Activated naive CD4-positive, alpha-beta T cell treated with anti-CD3 and anti-CD28 coated beads, Interleukin-2, amount 50 U/mL, for 16 hours (primary cell): Measurements from ENCODE around the gene PDPK1.
"Not testable (repeated sequence)": the region's sequence is repeated elsewhere in the genome, so short reads cannot be mapped to it uniquely, and the experiment has no call there.

ENCODE experiments used
- DNase-seq: peaks from one replicate; pipeline ENCODE4 v3.0.0-alpha.2; 2020

Gene PDPK1

DNA sequence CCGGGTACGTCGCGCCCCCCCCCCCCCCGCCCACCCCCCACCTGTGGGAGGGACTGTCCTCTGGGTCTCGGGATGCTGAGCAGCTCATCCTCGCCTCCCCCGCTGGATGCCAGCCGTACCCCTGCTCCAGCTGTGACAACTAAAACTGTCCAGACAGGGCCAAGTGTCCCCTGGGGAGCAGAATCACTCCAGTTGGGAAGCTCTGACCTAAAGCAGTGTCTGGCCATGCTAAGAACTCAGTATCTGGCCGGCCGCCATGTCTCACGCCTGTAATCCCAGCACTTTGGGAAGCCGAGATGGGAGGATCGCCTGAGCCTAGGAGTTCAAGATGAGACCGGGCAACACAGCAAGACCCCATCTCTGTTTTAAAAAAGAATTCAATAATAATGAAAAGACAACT is 83.0 kb downstream of the PDPK1 start:
- not testable (repeated sequence) for DNase-seq

GRCh38 chr16:2621395-2621794 is 83.6 kb downstream of the PDPK1 start:
- not testable (repeated sequence) for DNase-seq

DNA sequence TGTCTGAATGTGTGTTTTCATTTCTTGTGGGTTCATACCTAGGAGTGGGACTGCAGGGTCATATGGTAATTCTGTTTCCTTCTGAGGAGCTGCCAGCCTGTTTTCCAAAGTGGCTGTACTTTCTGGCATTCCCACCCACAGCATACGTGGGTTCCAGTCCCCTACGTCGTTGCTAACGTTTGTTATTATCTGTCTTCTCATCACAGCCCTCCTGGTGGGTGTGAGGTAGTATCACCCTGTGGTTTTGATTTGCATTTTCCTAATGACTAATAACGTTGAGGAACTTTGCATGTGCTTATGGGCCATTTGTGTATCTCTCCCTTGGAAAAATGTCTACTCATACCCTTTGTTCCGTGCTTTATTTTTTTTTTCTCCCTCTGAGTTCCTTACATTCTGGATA is 89.3 kb downstream of the PDPK1 start:
- DNase-seq: not testable (repeated sequence)

DNA sequence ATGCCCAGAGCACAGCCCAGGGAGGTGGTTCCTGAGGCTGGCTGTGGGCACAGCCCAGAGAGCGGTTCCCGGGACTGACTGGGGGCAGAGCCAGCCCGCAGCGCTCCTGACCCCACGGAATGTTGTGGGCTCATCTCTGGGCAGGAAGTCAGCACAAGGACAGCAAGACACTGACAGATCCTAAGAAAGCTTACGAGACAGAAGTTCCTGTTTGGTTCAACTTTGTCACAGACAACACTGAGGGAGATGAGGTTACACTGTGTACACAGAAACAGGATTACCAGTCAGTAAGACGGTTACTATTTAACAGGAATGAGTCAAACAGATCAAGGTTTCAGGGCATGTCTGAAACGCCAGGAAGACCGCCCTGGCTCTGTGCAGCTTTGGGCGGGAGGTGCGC is 93.4 kb downstream of the PDPK1 start:
- not testable (repeated sequence) for DNase-seq

DNA sequence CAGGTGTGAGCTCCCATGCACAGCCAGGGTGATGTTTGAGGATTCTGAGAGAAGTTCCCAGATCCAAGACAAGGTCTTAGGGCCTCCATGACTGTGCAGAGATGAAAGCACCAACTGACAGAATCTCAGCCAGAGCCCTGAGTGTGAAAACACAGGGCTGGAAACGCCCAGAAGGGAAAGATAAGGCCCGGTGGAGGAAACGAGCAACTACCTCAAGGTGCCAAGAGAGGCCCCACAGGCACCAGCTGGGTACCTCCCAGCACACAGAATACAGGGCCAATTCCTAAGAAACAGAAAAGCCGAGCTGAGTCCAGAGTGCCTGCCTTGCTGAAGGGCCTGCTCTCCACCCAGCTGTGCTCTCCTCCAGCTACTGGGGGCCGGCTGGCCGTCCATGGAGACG is 94.5 kb downstream of the PDPK1 start:
- not testable (repeated sequence) for DNase-seq

- peak; percentile 65 for DNase-seq
Measured at GRCh38 chr16:2639071-2639721, 101.4 kb downstream of the PDPK1 start.

DNA sequence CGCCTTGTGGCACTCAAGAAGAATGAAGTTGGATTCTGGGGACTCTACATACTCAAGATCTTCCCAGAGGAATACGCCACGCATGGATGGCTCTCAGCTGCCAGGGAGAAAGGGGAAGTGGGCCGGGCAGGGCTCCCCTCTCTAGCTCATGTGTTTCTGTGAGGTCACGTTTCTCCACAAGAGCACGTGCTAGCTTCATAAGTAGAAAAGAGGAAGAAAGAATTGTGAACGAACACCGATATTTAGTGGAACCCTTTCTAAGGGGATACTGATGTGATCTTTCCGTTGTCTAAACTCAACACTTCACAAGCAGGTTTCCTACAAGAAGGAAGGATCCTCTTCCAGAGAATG is 101.9 kb downstream of the PDPK1 start:
- DNase-seq: not testable (repeated sequence)

DNA sequence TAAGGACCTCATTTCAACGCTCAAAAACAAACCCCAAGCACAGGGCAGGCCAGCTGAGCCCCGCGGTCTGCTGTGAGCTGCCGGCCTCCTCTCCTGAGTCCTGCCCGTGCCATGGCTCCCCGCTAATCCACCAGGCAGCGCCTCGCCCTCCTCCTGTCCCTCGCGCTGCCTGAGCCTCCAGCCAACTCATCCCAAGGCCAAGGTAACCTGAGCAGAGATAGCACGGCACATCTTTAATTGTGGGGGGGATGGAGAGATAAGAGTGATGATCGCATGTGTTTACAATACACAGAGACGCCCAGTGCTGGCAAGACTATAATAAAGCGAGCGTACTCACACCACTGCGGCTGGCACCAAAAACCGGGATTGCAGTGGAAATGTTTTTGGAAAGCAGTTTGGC is 104.7 kb downstream of the PDPK1 start:
- not testable (repeated sequence) for DNase-seq

- DNase-seq: not testable (repeated sequence)
Measured at GRCh38 chr16:2644754-2645453, 107.1 kb downstream of the PDPK1 start.

GRCh38 chr16:2651268-2651871 is 113.5 kb downstream of the PDPK1 start:
- not testable (repeated sequence) for DNase-seq
